IPS-NIHi7 (cell line): ENCODE data around the gene FXR1.
"Not testable (repeated sequence)": the region's sequence is repeated elsewhere in the genome, so short reads cannot be mapped to it uniquely, and the experiment has no call there.

Experiments
- DNase-seq: peaks from one replicate; pipeline ENCODE4 v3.0.0; 2012; ENCODE audit warnings: mixed read lengths; ENCODE audit errors: extremely low spot score

The FXR1 gene

DNA sequence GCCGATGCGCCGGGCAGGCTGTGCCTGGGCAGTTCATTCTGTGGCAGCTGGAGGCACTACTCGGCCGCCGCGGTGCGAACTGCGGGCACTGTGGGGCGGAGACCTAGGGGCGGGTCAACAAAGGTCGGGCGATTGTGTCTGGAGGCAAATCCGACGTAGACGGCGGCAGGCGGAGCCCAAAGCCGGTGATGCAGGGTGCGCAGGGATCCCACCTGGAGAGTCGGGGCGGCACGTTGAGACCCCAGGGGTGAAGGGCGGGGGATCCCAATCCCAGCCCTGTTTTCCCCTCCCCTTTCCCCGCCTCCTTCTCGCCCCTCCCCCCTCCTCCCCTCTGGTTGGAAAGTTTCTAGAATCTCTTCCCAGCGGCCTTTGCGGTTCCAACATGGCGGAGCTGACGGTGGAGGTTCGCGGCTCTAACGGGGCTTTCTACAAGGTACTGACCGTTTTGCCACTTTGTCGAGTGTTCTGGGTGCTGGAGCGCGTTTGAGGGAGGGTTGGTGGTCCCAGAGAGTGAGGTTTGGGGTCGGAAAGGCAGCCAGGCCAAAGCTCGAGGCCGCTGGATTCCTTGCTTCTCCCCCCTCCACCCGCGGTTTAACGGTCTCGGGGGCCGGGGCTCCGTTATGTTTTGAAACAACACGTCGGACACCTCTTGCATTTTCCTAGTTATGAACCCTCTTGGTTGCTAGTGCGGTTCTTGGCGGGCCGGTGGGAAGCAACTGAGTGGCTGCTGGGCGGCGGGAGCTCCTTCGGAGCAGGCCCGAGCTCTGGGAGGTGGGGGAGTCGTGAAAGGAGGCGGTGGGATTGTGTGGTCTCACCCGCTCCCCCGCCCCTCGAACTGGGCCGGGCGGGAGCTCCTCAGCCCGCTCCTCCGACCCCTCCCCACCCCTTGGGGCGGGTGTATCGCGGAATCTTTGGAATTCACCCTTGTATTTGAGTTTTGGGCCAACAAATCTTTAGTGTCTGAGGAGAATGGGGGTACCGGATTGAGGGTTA is at the start of gene FXR1:
Gene FXR1, plus strand, starts transcription at position 367 of the 993 bp plus-strand sequence. Its CDS starts 16 bp downstream, at position 383.
- peak; percentile 91 for DNase-seq

DNA sequence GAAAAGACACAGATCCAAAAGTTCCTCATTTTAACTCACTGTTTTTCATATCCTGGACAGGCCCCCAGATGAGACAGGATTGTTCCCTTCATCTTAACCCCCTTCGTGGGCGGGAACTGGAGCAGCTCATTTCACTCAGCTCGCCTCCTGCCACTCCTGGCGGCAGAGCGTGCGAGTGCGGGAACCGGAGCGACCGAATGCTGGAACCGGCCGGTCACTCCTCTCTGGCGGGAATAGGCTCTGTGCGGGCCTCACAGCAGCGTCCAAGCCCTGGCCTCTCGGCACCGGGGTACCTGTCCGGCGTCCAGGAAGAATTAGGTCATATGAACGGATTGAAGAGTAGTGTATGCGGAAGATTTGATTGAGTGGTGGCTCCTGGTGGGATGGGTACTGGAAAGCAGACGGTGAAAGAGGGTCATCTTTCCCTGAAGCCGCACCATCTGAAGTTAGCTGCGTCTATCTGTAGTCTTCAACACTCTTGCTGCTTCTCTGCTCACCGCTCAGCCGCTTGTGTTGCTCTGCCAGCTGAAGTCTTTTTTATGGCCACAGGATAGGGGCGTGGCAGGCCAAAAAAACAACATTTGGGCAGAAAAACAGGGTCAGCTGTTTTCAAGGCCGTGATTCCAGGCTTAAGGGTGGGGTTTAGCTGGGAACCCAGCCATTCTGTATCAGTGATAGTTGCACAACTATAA is 42.3 kb upstream of the FXR1 start:
- DNase-seq = peak; percentile 59

DNA sequence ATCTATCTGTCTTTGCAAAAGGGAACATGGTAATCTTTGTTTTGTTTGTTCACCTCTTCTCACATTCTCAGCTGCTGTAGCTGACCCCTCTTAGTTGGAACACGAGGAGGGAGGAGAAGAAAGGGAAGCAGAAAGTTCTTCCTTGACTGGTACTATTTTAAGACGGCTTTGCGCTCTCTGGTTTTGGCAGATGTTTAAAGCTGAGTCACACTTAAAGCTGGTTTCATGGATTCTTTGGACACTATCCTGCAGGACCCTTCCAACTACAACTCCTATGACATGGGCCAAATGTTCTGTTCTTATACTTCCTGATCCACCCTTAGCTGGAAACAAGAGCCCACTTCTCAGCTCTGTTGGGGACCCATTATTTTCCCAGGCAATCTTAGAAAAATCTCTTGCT is 40.6 kb upstream of the FXR1 start:
- DNase-seq = no peak

DNA sequence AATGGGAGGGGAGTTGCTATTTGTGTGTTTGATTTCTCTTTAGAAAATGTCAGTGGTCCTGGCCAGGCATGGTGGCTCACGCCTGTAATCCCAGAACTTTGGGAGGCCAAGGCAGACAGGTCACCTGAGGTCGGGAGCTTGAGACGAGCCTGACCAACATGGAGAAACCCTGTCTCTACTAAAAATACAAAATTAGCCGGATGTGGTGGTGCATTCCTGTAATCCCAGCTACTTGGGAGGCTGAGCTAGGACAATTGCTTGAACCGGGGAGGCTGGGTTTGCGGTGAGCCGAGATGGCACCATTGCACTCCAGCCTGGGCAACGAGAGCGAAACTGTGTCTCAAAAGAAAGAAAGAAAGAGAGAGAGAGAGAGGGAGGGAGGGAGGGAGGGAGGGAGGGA is 40.0 kb upstream of the FXR1 start:
- not testable (repeated sequence) for DNase-seq

GRCh38 chr3:180875124-180875698 is 37.3 kb upstream of the FXR1 start:
- no peak for DNase-seq

DNA sequence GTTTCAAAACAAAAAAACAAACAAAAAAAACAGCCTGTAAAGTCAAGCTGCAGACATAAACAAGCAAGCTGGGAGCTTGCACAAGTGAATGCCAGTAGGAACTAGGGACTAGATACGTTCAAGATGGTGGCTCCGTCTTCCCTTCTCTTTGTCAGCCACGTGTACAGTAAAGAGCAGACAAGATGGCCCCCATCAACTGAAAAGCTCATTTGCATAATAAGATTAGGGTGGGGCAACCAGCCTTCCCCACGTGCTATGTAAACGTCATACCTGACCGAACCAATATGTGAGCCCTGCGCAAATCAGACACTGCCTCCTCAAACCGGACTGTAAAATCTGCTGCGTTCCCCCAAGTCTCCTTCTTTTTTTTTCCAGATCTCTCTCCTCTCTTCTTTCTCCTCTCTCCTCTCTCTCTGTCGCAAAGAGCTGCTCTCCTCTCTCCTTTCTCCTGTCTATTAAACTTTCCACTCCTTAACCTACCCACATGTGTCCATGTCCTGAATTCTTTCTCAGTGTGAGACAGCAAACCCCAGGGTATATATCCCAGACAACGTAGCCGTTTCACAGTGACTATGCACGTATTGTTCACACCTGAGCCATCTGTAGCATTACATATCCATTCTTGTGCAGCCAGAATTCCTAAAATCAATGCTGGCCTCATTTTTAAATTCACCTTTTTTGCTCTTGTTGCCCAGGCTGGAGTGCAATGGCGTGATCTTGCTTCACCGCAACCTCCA is 31.2 kb upstream of the FXR1 start:
- DNase-seq = no peak

DNA sequence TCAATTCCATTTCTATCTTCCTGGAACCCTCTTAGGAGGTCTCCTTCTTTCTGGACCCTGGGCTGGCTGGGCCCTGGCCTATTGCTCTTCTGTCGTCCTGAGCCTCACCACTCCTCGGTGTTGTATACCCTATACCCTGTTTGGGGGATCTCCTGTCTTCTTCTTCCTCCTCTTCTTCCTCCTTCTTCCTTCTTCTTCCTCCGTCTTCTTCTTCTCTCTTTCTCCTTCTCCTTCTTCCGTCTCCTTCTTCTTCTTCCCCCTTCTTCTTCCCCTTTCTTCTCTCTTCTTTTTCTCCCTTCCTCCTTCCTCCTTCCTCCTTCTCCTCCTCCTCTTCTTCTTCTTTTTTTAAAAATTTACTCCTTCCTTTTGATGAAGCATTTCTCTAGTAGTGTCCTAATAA is 30.4 kb upstream of the FXR1 start:
- no peak for DNase-seq

DNA sequence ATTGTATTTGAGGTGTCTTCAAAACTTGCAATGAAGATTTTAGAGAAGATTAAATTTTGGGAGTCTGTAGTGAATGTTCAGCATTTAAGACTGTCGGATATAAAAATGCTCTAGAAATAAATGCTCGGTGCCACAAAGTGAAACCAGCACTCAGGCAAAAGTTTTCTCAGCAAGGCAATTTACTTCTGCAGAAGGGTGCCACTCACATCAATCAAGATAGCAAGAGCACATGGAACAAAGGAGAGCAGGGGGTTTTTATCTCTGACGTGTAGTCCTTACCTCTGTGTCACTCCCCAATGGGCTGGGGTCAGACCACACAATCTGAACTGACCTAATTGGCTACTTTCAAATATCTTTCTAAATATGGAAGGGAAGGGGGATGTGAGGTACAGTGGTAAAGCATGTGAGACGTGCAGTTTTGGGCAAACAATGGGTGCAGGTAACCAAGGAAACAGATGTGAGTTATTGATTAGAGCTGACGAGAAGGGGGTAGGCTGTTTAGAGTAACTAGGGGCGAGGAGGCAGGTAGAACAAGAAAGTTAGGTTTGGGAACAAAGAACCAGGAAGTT is 23.4 kb upstream of the FXR1 start:
- no peak for DNase-seq

GRCh38 chr3:180898572-180898971 is 13.9 kb upstream of the FXR1 start:
- DNase-seq = no peak

DNA sequence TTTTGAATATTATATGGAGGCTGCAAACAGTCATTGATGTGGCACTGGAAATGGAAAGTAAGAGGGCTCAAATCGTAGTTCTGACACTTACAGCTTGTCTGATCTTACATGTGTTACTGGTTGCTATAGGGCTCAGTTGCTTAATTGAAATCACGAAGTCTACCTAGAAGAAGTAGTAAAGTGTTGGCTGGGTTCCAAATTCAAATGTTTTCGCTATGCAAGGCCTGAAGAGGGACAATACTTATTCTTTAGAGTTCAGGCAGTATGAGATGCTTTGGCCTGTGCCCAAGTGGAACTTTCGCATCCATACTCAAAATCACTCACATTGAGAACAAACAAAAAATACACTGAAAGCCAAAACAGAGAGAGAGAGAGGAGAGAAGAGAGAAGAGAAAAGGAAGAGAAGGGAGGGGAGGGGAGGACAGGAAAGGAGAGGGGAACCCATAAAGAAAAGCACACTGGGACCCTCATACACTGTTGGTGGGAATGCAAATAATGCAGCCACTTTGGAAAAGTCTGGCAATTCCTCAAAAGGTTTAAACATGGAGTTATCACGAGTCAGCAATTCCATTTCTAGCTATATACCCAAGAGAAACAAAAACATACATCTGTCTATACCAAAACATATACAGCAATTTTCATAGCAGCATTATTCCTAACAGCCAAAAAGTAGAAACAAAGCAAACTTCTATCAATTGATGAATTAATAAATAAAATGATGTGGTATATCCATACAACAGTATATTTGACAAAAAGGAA is 2.9 kb upstream of the FXR1 start:
- DNase-seq = no peak

DNA sequence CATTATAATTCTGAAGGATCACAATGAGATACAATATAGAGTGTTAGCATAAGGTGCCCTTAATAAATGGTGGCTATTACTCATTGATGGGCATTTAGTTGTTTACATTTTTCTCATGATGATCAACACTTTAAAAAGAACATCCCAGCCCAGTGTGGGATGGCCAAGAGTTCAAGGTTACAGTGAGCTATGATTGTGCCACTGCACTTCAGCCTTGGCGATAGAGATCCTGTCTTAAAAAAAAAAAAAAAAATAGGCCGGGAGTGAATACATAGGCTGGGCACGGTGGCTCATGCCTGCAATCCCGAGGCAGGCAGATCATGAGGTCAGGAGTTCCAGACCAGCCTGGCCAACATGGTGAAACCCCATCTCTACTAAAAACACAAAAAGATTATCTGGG is 1.6 kb upstream of the FXR1 start:
- DNase-seq = no peak

GRCh38 chr3:180911876-180912303 is 580 bp upstream of the FXR1 start:
- no peak for DNase-seq

DNA sequence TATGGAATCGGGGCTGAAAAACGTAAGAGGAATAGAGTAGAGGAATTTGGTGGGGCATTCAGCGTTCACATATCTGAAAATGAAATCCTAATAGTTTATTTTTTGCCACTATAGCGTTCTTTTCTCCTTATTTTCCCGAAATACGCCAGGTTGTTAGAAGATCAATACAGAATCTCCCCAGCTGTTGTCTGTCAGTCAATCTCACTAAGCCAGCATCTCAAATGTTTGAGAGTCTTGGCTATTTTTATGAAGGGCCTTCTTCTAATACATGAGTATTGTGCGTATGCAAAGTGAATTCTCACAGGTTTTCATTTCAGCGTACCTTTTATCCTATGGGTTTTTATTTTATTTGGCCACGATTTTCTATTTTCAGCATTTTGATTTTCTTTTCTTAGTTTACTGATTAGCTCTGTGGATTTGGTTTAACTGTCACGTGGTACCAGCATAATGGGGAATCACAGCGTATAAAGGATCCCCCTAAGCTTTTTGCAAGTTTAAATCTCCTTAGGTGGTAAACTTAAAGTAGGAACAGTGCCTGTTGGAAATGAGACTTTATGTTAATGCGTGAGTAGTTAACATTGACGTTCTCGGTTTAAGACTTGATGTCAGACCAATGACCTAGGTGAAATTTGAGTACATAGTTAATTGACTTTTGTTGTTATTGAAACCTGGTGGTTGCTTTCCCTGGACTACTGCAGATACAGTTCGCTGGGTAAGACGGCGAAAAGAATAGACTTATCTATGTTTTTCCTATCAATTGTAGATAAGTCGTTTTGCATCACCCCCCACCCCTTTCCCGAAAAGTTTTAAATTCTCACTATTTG is 1.3 kb downstream of the FXR1 start:
- DNase-seq = no peak

DNA sequence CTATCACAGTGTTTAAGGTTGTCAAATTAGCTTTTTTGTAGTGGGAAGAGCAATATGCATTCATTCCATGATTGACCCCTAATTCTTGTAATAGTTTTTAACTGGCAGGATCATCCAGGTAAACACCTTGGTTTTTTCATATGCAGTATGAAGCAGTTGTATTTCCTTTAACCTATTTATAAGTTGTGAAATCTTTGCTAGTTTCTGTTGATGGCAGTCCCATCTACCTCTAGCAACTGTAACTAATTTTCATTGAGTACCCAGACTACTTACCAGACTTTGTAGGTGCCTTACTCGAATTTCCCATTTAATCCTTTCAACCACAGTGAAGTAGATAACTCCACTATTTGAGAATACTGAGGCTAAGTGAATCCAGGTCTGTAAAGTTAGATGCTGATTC is 6.1 kb downstream of the FXR1 start:
- no peak for DNase-seq

DNA sequence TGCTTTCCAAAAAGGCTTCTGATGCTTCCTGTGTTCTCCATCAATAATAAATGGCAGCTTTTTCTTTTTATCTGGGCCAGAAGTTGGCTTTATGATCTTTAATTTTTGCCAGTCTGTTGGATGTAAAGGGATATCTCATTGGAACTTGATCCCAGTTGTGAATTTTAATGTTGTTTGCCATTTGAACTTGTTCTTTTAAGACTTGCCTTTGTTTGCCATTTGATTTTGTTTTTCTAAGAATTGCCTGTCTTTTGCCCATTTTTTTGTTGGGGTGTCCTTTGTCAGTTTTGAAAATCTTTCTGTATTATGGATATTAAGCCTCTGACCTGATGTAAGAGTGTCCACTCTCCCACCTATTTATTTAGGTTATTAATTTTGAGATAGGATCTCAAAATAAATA is 9.8 kb downstream of the FXR1 start:
- no peak for DNase-seq

DNA sequence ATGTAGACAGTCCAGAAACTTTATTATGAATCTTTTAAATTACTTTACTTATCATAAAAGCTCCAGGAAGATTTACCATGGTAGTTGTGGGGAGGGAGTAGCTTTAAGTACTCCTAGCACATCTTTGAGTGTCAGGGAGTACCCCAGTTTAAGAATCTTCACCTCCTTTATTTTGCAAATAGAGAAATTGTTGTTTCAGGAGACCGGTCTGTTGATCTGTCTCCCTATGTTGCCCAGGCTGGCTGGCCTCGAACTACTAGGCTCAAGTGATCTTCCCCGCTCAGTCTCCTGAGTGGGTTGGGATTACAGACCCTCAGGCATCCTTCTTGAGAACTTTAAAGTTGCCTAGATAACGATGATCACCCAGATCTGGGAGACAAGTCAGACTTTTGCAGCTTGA is 11.1 kb downstream of the FXR1 start:
- no peak for DNase-seq

DNA sequence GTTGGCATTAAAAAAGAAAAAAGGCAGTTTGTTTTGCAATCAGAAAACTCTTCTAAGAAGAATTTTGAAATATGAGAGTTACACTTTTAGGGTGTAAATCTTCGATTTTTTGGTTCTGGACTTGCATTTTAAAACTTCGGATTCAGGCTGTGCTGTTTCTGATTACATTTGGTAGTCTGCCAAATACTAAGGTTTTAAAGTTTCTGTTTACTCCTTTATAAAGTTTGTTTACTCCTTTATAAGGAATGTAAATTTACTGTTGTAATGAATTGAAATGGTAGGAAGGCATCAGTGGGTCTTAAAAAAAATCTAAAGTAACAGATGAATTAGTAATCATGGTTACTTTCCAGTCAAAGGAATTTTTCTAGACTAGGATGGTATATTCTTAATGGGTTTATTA is 14.1 kb downstream of the FXR1 start:
- no peak for DNase-seq

GRCh38 chr3:180929376-180929775 is 16.9 kb downstream of the FXR1 start:
- DNase-seq = no peak

GRCh38 chr3:180930526-180930925 is 18.1 kb downstream of the FXR1 start:
- no peak for DNase-seq

DNA sequence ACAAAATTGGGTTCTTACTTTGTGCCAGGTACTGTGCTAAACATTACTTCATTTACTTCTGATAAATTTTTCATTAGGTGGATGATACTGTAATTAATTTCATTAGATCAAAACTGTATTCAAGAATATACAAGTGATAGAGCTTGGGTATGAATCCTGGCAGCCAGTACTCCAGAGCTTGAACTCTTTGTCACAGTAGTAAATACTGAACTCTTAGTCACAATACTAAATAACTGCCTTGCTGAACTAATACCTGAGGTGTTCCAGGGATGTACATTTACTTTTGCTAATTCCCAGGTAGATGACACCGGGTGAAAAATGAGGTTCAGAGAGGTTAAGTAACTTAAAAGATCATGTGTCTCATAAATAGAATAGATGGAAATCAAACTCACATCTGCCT is 20.3 kb downstream of the FXR1 start:
- no peak for DNase-seq
